T follicular helper cell (primary cell): ENCODE results near the gene AIFM1.

Source experiments
- DNase-seq: peaks from one replicate; pipeline ENCODE4 v3.0.0-alpha.2; 2020; ENCODE audit warnings: low read depth

AIFM1 gene

GRCh38 chrX:130093271-130093670, 72.4 kb downstream of the AIFM1 start:
- DNase-seq: no peak

GRCh38 chrX:130091980-130092522, 73.6 kb downstream of the AIFM1 start:
- peak; percentile 74 for DNase-seq

- DNase-seq: no peak
Observed at GRCh38 chrX:130090364-130090763, 75.3 kb downstream of the AIFM1 start.

GRCh38 chrX:130086447-130087206, 79.0 kb downstream of the AIFM1 start:
- peak; percentile 54 for DNase-seq

GRCh38 chrX:130085551-130086446, 79.8 kb downstream of the AIFM1 start:
- no peak for DNase-seq

- no peak for DNase-seq
Observed at GRCh38 chrX:130084631-130085237, 80.9 kb downstream of the AIFM1 start.

GRCh38 chrX:130083656-130084382, 81.8 kb downstream of the AIFM1 start:
- no peak for DNase-seq

- DNase-seq: no peak
Observed at GRCh38 chrX:130083107-130083490, 82.5 kb downstream of the AIFM1 start.

- peak; percentile 44 for DNase-seq
Observed at GRCh38 chrX:130082244-130083106, 83.2 kb downstream of the AIFM1 start.

- DNase-seq: no peak
Observed at GRCh38 chrX:130081421-130082045, 84.1 kb downstream of the AIFM1 start.

- DNase-seq: no peak
Observed at GRCh38 chrX:130080791-130081367, 84.8 kb downstream of the AIFM1 start.

GRCh38 chrX:130079824-130080406, 85.7 kb downstream of the AIFM1 start:
- peak; percentile 33 for DNase-seq
